Activated naive CD4-positive, alpha-beta T cell treated with anti-CD3 and anti-CD28 coated beads, Interleukin-2, amount 50 U/mL, for 72 hours (primary cell): Measurements from ENCODE around the gene DAPK2. TPM values are rescaled to one million over a fixed set of nuclear protein-coding genes. Genes with fewer than 3 reads are reported as not detected.

Experiments
- ATAC-seq, 2 donors: fragments of 150-1000 bp; cut with Tn5 transposase; 2 replicates each; pipeline ENCODE4 v1.10.0; 2021; ENCODE audit warnings: mild to moderate bottlenecking in 2 of 2, moderate library complexity in 2 of 2
- DNase-seq, 2 donors: peaks; one replicate each; pipeline ENCODE4 v3.0.0; 2021 to 2022; ENCODE audit warnings: low spot score in 2 of 2
- H3K27ac Mint-ChIP-seq, 2 donors: one replicate each; pipeline ENCODE4 v1.8.0; 2022; ENCODE audit warnings: mild to moderate bottlenecking in 2 of 2, mixed read lengths in 2 of 2
- H3K36me3 Mint-ChIP-seq, 2 donors: one replicate each; pipeline ENCODE4 v1.8.0; 2022; ENCODE audit warnings: mixed read lengths in 2 of 2
- H3K9me3 Mint-ChIP-seq, 2 donors: one replicate each; pipeline ENCODE4 v1.8.0; 2022; ENCODE audit warnings: mixed read lengths in 2 of 2
- total RNA-seq, 2 donors: library from RNA; stranded (reverse); gene quantifications; one replicate each; pipeline ENCODE4 v1.2.3, GENCODE V29; 2022

DAPK2 gene
- total RNA-seq, 2 donors from 2014 or later = 0.62 to 1.0 TPM

- H3K9me3 Mint-ChIP-seq = no peaks in the 10 kb centered on the region
- ATAC-seq (no peak), DNase-seq (no peak)
- no peaks in the 10 kb centered on the region for H3K36me3 Mint-ChIP-seq
- H3K27ac Mint-ChIP-seq = peak overlapping the region in 1 of 2 donors; percentile 73
Measured at GRCh38 chr15:63923993-63924950, 122.0 kb downstream of the DAPK2 start.

- ATAC-seq (no peak), DNase-seq (no peak)
- Mint-ChIP-seq H3K27ac (no peak overlapping the region), H3K36me3 (no peaks in the 10 kb centered on the region), H3K9me3 (no peaks in the 10 kb centered on the region)
Measured at GRCh38 chr15:63922916-63923315, 123.4 kb downstream of the DAPK2 start.

GRCh38 chr15:63922261-63922904 lies 123.9 kb downstream of the DAPK2 start:
- no peak for ATAC-seq
- no peak for DNase-seq
- Mint-ChIP-seq H3K36me3 (no peaks in the 10 kb centered on the region), H3K9me3 (no peaks in the 10 kb centered on the region), H3K27ac (no peak overlapping the region)

GRCh38 chr15:63920504-63921175 lies 125.6 kb downstream of the DAPK2 start:
- ATAC-seq = peak; percentile 22 to 78
- Mint-ChIP-seq H3K27ac (no peak overlapping the region), H3K9me3 (no peaks in the 10 kb centered on the region), H3K36me3 (no peaks in the 10 kb centered on the region)
- no peak for DNase-seq

GRCh38 chr15:63918901-63919348 lies 127.4 kb downstream of the DAPK2 start:
- Mint-ChIP-seq H3K9me3 (no peaks in the 10 kb centered on the region), H3K27ac (no peak overlapping the region), H3K36me3 (no peaks in the 10 kb centered on the region)
- ATAC-seq (no peak), DNase-seq (no peak)

GRCh38 chr15:63918317-63918672 lies 128.0 kb downstream of the DAPK2 start:
- no peak overlapping the region for H3K27ac Mint-ChIP-seq
- DNase-seq (no peak), ATAC-seq (no peak)
- no peaks in the 10 kb centered on the region for H3K36me3 Mint-ChIP-seq
- H3K9me3 Mint-ChIP-seq = no peaks in the 10 kb centered on the region

GRCh38 chr15:63917588-63918316 lies 128.5 kb downstream of the DAPK2 start:
- H3K36me3 Mint-ChIP-seq = no peaks in the 10 kb centered on the region
- no peaks in the 10 kb centered on the region for H3K9me3 Mint-ChIP-seq
- ATAC-seq (no peak), DNase-seq (no peak)
- H3K27ac Mint-ChIP-seq = no peak overlapping the region

GRCh38 chr15:63915873-63916771 lies 130.2 kb downstream of the DAPK2 start:
- ATAC-seq (no peak), DNase-seq (no peak)
- Mint-ChIP-seq H3K27ac (no peak overlapping the region), H3K36me3 (no peaks in the 10 kb centered on the region), H3K9me3 (no peaks in the 10 kb centered on the region)

- H3K27ac Mint-ChIP-seq = no peak overlapping the region
- H3K9me3 Mint-ChIP-seq = no peaks in the 10 kb centered on the region
- H3K36me3 Mint-ChIP-seq = no peaks in the 10 kb centered on the region
- no peak for ATAC-seq
- DNase-seq = no peak
Measured at GRCh38 chr15:63915209-63915872, 130.9 kb downstream of the DAPK2 start.

GRCh38 chr15:63913786-63914315 lies 132.4 kb downstream of the DAPK2 start:
- Mint-ChIP-seq H3K36me3 (no peaks in the 10 kb centered on the region), H3K27ac (no peak overlapping the region), H3K9me3 (no peaks in the 10 kb centered on the region)
- DNase-seq (no peak), ATAC-seq (no peak)

GRCh38 chr15:63913336-63913735 lies 132.9 kb downstream of the DAPK2 start:
- ATAC-seq = no peak
- no peaks in the 10 kb centered on the region for H3K36me3 Mint-ChIP-seq
- no peaks in the 10 kb centered on the region for H3K9me3 Mint-ChIP-seq
- H3K27ac Mint-ChIP-seq = no peak overlapping the region
- DNase-seq = no peak

- ATAC-seq = no peak
- Mint-ChIP-seq H3K36me3 (no peaks in the 10 kb centered on the region), H3K9me3 (no peaks in the 10 kb centered on the region), H3K27ac (no peak overlapping the region)
- no peak for DNase-seq
Measured at GRCh38 chr15:63912061-63912615, 134.1 kb downstream of the DAPK2 start.

- Mint-ChIP-seq H3K36me3 (no peaks in the 10 kb centered on the region), H3K27ac (no peak overlapping the region), H3K9me3 (no peaks in the 10 kb centered on the region)
- ATAC-seq (no peak), DNase-seq (no peak)
Measured at GRCh38 chr15:63911160-63911559, 135.1 kb downstream of the DAPK2 start.

GRCh38 chr15:63909819-63910437 lies 136.4 kb downstream of the DAPK2 start:
- no peak for DNase-seq
- no peaks in the 10 kb centered on the region for H3K9me3 Mint-ChIP-seq

More at GRCh38 chr15:63909819-63910437, 136.4 kb downstream of the DAPK2 start:
- no peaks in the 10 kb centered on the region for H3K36me3 Mint-ChIP-seq
- no peak for ATAC-seq
- no peak overlapping the region for H3K27ac Mint-ChIP-seq
